Upper lobe of left lung (tissue), 6 donors: ENCODE data around the gene RPL28. TPM values are rescaled to one million over a fixed set of nuclear protein-coding genes. Genes with fewer than 3 reads are reported as not detected.

Source experiments
- ATAC-seq, 2 donors: fragments of 200-7000 bp; cut with Tn5 transposase; one replicate each; pipeline ENCODE4 v1.9.1; 2022; ENCODE audit warnings: mild to moderate bottlenecking in 2 of 2, moderate library complexity in 2 of 2; ENCODE audit not compliant: low FRiP score in 2 of 2
- DNase-seq, 2 donors: peaks; one replicate each; pipeline ENCODE4 v3.0.0-alpha.2; 2019 to 2020
- H3K27ac ChIP-seq, 4 donors: fragments of 200-600 bp; sonication (generic); one replicate each; pipeline ENCODE4 v1.5.1; 2016 to 2019
- H3K27me3 ChIP-seq, 4 donors: fragments of 200-600 bp; sonication (generic); one replicate each; pipeline ENCODE4 v1.5.1; 2017 to 2019
- H3K36me3 ChIP-seq, 4 donors: fragments of 200-600 bp; sonication (generic); one replicate each; pipeline ENCODE4 v1.5.1; 2016 to 2019
- H3K4me1 ChIP-seq, 4 donors: fragments of 200-600 bp; sonication (generic); one replicate each; pipeline ENCODE4 v1.5.1; 2018 to 2019
- H3K4me3 ChIP-seq, 4 donors: fragments of 200-600 bp; sonication (generic); one replicate each; pipeline ENCODE4 v1.5.1; 2017 to 2019; ENCODE audit warnings: mild to moderate bottlenecking in 2 of 4, moderate library complexity in 1 of 4
- H3K9me3 ChIP-seq, 4 donors: fragments of 200-600 bp; sonication (generic); one replicate each; pipeline ENCODE4 v1.5.1; 2018 to 2019
- CTCF ChIP-seq, 6 experiments: fragments of 450-650 bp in 4 of 6; fragments of 200-600 bp in 2 of 6; sonication (generic) in 2 of 6; IDR thresholded peaks; one replicate each; pipeline ENCODE4 v1.5.1; 2016 to 2019; ENCODE audit warnings: antibody characterized with exemption in 6 of 6
- EP300 ChIP-seq, 4 donors: sonication (generic); formaldehyde crosslinking; IDR thresholded peaks; one replicate each; pipeline ENCODE4 v1.5.1; 2017; ENCODE audit warnings: antibody characterized with exemption in 4 of 4, control low read depth in 2 of 4
- POLR2A ChIP-seq, 4 donors: fragments of 450-650 bp; IDR thresholded peaks; one replicate each; pipeline ENCODE4 v1.5.1; 2016 to 2017; ENCODE audit warnings: antibody characterized with exemption in 4 of 4, mild to moderate bottlenecking in 2 of 4
- POLR2AphosphoS5 ChIP-seq, 2 donors: sonication (generic); formaldehyde crosslinking; IDR thresholded peaks; one replicate each; pipeline ENCODE4 v1.5.1; 2017; ENCODE audit warnings: antibody characterized with exemption in 2 of 2
- WGBS, 2 donors: methylation state at CpG; one replicate each; pipeline ENCODE4 v1.1.5; 2017 to 2018; 5-methylcytosine and 5-hydroxymethylcytosine counted together
- total RNA-seq, 6 donors: library from RNA; depleted of rRNA in 4 of 6; stranded (reverse); fragments of >200 nt in 4 of 6; gene quantifications; one replicate each; pipeline versions ENCODE4 v1.1.0 to v1.2.1, GENCODE V29; 2016 to 2021
- donor health status: DM: no; HTN: no; CAD: no; lungs with moderate emphysema.
- donor health status: DM: no; HTN: yes; CAD: no; lungs with severe emphysema.

RPL28 gene
- total RNA-seq, 6 donors from 2014 or later = 308 to 1,892 (median 534) TPM

- Histone ChIP-seq H3K27ac (no peak overlapping the region), H3K4me1 (peaks cover 5 to 35% (median 10%) of the 10 kb centered on the region in 4 donors), H3K9me3 (no peaks in the 10 kb centered on the region), H3K27me3 (peaks cover 0 to 68% (median 33%) of the 10 kb centered on the region in 4 donors), H3K36me3 (no peaks in the 10 kb centered on the region), H3K4me3 (no peak overlapping the region)
- TF ChIP-seq POLR2A (IDR thresholded peaks at IDR 0.05) (no peak), CTCF (IDR thresholded peaks at IDR 0.05) (no peak), EP300 (IDR thresholded peaks at IDR 0.05) (no peak), POLR2AphosphoS5 (IDR thresholded peaks at IDR 0.05) (no peak)
- peak in 1 of 2 donors; percentile 74 for DNase-seq
- ATAC-seq = peak in 1 of 2 donors; percentile 7
- 5 to 14% methylated on average over 19 to 30 of the region's 39 CpGs for WGBS, 2 donors
Measured at GRCh38 chr19:55440411-55441105, 54.8 kb downstream of the RPL28 start.

DNA sequence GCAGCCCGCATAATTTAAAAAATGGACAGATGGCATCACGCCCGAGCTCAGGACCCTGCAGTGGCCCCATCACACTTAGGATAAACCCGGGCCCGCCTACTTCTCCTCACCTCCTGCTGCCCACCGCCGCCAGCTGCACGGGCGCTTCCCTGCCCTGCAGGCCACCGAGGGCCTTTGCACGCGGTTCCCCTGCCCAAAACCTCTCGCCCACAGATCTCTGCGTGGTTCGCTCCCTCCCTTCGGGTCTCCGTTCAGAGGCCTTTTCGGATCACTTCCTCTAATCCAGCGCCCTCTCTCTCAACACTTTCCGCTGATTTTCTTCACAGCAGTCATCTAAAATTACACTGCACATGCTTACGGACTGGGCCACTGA is 55.6 kb downstream of the RPL28 start:
- no peak for DNase-seq
- Histone ChIP-seq H3K27me3 (peaks cover 0 to 68% (median 33%) of the 10 kb centered on the region in 4 donors), H3K27ac (no peak overlapping the region), H3K4me1 (peaks cover 5 to 35% (median 10%) of the 10 kb centered on the region in 4 donors), H3K9me3 (no peaks in the 10 kb centered on the region), H3K4me3 (no peak overlapping the region), H3K36me3 (no peaks in the 10 kb centered on the region)
- WGBS, 2 donors = 5% methylated on average over 19 to 21 of the region's 21 CpGs
- ATAC-seq = no peak
- TF ChIP-seq POLR2AphosphoS5 (IDR thresholded peaks at IDR 0.05) = no peak
- no peak for TF ChIP-seq CTCF (IDR thresholded peaks at IDR 0.05)
- no peak for TF ChIP-seq POLR2A (IDR thresholded peaks at IDR 0.05)
- TF ChIP-seq EP300 (IDR thresholded peaks at IDR 0.05) = no peak

- H3K4me1 ChIP-seq = peaks cover 5 to 35% (median 10%) of the 10 kb centered on the region in 4 donors
- no peaks in the 10 kb centered on the region for H3K9me3 ChIP-seq
- no peaks in the 10 kb centered on the region for H3K36me3 ChIP-seq
- no peak for ATAC-seq
- no peak overlapping the region for H3K4me3 ChIP-seq
- H3K27me3 ChIP-seq = peaks cover 0 to 68% (median 33%) of the 10 kb centered on the region in 4 donors
- DNase-seq = peak in 1 of 2 donors; percentile 80
- 2 to 4% methylated on average over 12 to 25 of the region's 39 CpGs for WGBS, 2 donors
- no peak overlapping the region for H3K27ac ChIP-seq
- TF ChIP-seq POLR2AphosphoS5 (IDR thresholded peaks at IDR 0.05) = no peak
- no peak for TF ChIP-seq POLR2A (IDR thresholded peaks at IDR 0.05)
- no peak for TF ChIP-seq EP300 (IDR thresholded peaks at IDR 0.05)
Measured at GRCh38 chr19:55441692-55442321, 56.1 kb downstream of the RPL28 start.

- peaks cover 5 to 35% (median 10%) of the 10 kb centered on the region in 4 donors for H3K4me1 ChIP-seq
- H3K27ac ChIP-seq = no peak overlapping the region
- 2 to 3% methylated on average over 9 to 18 of the region's 72 CpGs for WGBS, 2 donors
- H3K4me3 ChIP-seq = no peak overlapping the region
- no peaks in the 10 kb centered on the region for H3K36me3 ChIP-seq
- peaks cover 0 to 68% (median 33%) of the 10 kb centered on the region in 4 donors for H3K27me3 ChIP-seq
- peak in 1 of 2 donors; percentile 75 for DNase-seq
- TF ChIP-seq POLR2A (IDR thresholded peaks at IDR 0.05) (no peak), CTCF (IDR thresholded peaks at IDR 0.05) (no peak), POLR2AphosphoS5 (IDR thresholded peaks at IDR 0.05) (no peak), EP300 (IDR thresholded peaks at IDR 0.05) (no peak)
- ATAC-seq = no peak
- no peaks in the 10 kb centered on the region for H3K9me3 ChIP-seq
Measured at GRCh38 chr19:55442372-55442961, 56.7 kb downstream of the RPL28 start.
